SU-DHL-6 (cell line): Measurements from ENCODE around the gene CLEC20A.

ENCODE experiments used
- CTCF ChIP-seq: fragments of 200-600 bp; sonication (generic); IDR thresholded peaks from one replicate; pipeline ENCODE4 v1.5.1; 2017; ENCODE audit warnings: antibody characterized with exemption, mild to moderate bottlenecking, low read length, moderate library complexity; ENCODE audit not compliant: insufficient read depth, poor library complexity, severe bottlenecking
- EZH2phosphoT487 ChIP-seq: fragments of 200-600 bp; sonication (generic), shearing (Covaris generic); conservative IDR thresholded peaks from 2 replicates; pipeline ENCODE4 v1.6.1; 2018; ENCODE audit warnings: mild to moderate bottlenecking, antibody characterized with exemption, low read length, moderate library complexity, mixed read lengths

GRCh38 chr1:178464141-178464540 lies 32.6 kb downstream of the CLEC20A start:
- no peak for TF ChIP-seq EZH2phosphoT487
- no peak for TF ChIP-seq CTCF
